BE2C (cell line): ENCODE data around the gene TMEM203.

Experiments
- DNase-seq: peaks from one replicate; pipeline ENCODE4 v3.0.0-alpha.2; 2020
- H3K27me3 ChIP-seq: fragments of 250-450 bp; sonication (Bioruptor Pico); 2 replicates; pipeline ENCODE4 v1.5.1; 2020; ENCODE audit warnings: mild to moderate bottlenecking
- H3K36me3 ChIP-seq: fragments of 250-450 bp; sonication (Bioruptor Pico); 2 replicates; pipeline ENCODE4 v1.5.1; 2020; ENCODE audit warnings: mild to moderate bottlenecking
- H3K4me1 ChIP-seq: fragments of 250-450 bp; sonication (Bioruptor Pico); 2 replicates; pipeline ENCODE4 v1.5.1; 2020
- H3K4me3 ChIP-seq: 2 replicates; pipeline ENCODE4 v1.5.1; 2011; ENCODE audit warnings: low read depth, low read length
- H3K9me3 ChIP-seq: fragments of 250-450 bp; sonication (Bioruptor Pico); 2 replicates; pipeline ENCODE4 v1.5.1; 2020
- TF ChIP-seq, protein P1 (sequence below): IDR thresholded peaks from 2 replicates; pipeline ENCODE4 v1.5.1; 2012; ENCODE audit warnings: mild to moderate bottlenecking, low read depth, low read length

The TMEM203 gene

DNA sequence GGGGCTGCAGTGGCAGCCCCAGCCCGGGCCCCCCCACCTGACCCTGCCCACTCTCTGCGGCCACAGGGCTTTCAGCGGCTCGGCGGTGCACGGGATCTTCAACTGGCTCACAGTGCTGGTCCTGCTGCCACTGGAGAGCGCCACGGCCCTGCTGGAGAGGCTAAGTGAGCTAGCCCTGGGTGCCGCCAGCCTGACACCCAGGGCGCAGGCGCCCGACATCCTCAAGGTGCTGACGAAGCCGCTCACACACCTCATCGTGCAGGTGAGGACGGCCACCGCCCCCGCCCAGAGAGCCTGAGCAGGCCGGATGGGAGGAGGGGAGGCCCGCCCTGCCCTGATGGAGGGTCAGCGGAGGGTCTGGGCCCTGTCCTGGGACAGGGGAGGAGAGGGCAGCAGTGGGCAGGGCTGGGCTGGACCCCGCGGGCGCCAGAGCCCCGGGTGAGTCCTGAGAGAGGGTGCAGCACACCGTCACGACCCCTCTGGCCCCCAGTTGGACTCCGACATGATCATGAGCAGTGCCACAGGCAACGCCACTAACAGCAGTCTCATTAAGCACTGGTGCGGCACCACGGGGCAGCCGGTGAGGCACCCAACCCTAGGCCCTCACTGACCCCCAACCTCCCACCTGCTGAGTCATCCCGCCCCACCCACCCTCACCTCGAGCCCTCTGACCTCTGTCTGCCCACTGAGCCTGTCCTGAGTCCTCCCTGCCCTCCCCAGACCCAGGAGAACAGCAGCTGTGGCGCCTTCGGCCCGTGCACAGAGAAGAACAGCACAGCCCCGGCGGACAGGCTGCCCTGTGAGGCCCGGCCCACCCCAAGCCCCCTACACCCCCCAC lies 27.9 kb upstream of the TMEM203 start:
- H3K9me3 ChIP-seq: no peaks in the 10 kb centered on the region
- H3K27me3 ChIP-seq: no peaks in the 10 kb centered on the region
- H3K4me3 ChIP-seq: no peak overlapping the region
- H3K4me1 ChIP-seq: peaks cover 11% of the 10 kb centered on the region
- no peaks in the 10 kb centered on the region for H3K36me3 ChIP-seq
- TF ChIP-seq, protein P1, sequence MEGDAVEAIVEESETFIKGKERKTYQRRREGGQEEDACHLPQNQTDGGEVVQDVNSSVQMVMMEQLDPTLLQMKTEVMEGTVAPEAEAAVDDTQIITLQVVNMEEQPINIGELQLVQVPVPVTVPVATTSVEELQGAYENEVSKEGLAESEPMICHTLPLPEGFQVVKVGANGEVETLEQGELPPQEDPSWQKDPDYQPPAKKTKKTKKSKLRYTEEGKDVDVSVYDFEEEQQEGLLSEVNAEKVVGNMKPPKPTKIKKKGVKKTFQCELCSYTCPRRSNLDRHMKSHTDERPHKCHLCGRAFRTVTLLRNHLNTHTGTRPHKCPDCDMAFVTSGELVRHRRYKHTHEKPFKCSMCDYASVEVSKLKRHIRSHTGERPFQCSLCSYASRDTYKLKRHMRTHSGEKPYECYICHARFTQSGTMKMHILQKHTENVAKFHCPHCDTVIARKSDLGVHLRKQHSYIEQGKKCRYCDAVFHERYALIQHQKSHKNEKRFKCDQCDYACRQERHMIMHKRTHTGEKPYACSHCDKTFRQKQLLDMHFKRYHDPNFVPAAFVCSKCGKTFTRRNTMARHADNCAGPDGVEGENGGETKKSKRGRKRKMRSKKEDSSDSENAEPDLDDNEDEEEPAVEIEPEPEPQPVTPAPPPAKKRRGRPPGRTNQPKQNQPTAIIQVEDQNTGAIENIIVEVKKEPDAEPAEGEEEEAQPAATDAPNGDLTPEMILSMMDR: no peak
- DNase-seq: no peak

DNA sequence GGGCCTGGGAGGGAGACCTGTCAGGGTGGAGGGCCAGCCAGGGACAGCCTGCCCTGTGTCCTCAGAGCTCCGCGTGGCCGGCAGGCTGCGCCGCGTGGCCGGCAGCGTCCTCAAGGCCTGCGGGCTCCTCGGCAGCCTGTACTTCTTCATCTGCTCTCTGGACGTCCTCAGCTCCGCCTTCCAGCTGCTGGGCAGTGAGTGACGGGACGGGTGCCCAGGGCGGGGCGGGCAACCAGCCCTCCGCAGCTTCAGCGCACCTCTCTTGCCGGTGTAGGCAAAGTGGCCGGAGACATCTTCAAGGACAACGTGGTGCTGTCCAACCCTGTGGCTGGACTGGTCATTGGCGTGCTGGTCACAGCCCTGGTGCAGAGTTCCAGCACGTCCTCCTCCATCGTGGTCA lies 27.1 kb upstream of the TMEM203 start:
- H3K27me3 ChIP-seq: no peaks in the 10 kb centered on the region
- no peaks in the 10 kb centered on the region for H3K36me3 ChIP-seq
- no peaks in the 10 kb centered on the region for H3K9me3 ChIP-seq
- no peak for DNase-seq
- peaks cover 11% of the 10 kb centered on the region for H3K4me1 ChIP-seq
- no peak overlapping the region for H3K4me3 ChIP-seq
- TF ChIP-seq, protein P1: no peak

DNA sequence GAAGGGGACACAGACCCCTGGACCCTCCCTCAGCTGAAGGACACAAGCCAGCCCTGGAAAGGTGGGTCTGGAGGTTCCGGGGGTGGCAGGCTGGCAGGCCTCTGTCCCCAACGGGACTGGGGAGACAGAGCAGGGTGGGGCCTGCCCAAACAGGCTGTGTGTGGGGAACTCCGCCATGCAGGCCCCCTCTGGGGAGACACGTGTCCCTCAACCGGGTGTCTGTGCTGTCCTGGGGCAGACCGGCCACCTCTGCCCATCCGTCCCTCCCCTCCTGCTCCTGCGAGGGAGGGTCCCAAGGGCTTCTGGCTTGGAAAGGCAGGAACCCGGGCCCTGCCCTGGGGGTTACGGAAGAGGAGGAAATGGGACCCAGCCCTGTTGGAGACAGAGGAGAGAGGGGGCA lies 26.7 kb upstream of the TMEM203 start:
- Histone ChIP-seq H3K36me3 (no peaks in the 10 kb centered on the region), H3K27me3 (no peaks in the 10 kb centered on the region), H3K4me3 (no peak overlapping the region), H3K4me1 (peaks cover 11% of the 10 kb centered on the region), H3K9me3 (no peaks in the 10 kb centered on the region)
- DNase-seq: no peak
- TF ChIP-seq, protein P1: no peak

DNA sequence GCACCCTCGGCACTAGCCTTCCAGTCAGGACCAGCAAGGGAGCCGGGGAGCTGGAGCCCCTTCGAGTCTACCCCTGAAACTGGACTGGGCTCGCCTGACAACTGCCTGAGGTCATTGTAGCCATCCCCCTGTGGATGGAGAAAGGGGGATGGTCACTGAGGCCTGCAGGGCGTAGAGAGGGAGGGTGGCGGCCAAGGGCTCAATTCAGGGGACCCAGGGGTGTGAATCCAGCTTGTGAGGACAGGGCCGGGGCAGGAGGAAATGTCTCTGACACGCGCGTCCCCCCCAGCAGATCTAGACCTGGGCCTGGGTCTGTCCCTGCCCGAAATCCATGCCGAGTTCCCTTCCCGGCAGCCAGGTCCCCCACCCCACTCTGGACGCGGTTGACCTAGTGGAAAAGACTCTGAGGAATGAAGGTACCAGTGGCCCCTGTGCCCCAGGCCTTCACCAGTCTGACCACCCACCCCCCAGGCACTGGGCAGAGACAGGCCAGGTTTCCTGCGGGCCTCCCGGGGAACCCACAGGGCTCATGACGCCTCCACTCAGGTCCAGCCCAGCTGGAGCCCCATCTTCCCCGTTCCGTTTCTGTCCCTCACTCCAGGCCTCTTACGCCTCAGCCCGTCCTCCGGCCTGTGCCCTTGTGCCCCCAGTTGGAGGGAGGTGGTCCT lies 26.1 kb upstream of the TMEM203 start:
- no peaks in the 10 kb centered on the region for H3K9me3 ChIP-seq
- TF ChIP-seq, protein P1: no peak

DNA sequence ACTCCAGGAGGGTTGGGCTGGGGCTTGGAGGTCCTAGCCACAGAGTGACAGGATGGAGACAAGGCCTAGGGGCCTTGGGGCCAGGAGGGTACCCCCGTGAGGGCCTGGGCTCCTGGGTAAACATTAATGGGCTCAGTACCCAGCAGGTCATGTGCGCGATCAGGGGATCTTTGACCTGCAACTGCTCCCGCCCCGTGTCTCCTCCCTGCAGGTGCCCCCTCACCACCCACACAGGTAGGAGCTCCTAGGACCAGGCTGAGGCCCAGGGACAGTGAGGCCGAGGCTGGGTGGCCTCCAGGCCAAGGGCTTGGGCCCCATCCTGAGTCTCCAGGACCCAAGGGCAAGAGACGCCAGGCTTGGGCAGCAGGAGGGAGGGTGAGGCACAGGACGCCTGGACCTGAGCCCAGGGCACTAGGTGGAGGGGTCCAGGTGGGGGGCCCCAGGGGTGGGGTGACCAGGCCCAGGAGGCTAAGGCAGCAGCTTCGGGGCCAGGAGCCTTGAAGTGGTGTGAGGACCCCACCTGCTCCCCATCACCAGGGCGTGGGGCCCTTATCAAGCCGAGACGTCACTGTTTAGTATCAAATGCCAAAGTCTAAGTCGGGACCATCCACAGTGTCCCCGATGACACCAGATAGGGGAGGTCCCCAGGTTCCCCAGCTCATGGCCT lies 25.4 kb upstream of the TMEM203 start, which contains the start of gene SLC34A3:
Gene SLC34A3, plus strand, starts transcription at position 197 of the 667 bp plus-strand sequence. CDS start 802 bp downstream, outside the sequence.
- H3K36me3 ChIP-seq: no peaks in the 10 kb centered on the region
- no peak within 1 kb of the TSS for H3K4me3 ChIP-seq
- TF ChIP-seq, protein P1: no peak
- H3K4me1 ChIP-seq: peaks cover 7% of the 10 kb centered on the region; the same call in 1 of the 2 replicates
- no peaks in the 10 kb centered on the region for H3K9me3 ChIP-seq
- DNase-seq: no peak
- no peaks in the 10 kb centered on the region for H3K27me3 ChIP-seq

More for the DNA sequence above, 26.1 kb upstream of the TMEM203 start:
- Histone ChIP-seq H3K4me3 (no peak overlapping the region), H3K4me1 (peaks cover 7% of the 10 kb centered on the region; the same call in 1 of the 2 replicates), H3K27me3 (no peaks in the 10 kb centered on the region), H3K36me3 (no peaks in the 10 kb centered on the region)
- no peak for DNase-seq
